ENCODE measurements around the gene NRP2.
A peak's percentile ranks its signal among the peaks of the same experiment; 100 is the strongest.

Gene NRP2

DNA sequence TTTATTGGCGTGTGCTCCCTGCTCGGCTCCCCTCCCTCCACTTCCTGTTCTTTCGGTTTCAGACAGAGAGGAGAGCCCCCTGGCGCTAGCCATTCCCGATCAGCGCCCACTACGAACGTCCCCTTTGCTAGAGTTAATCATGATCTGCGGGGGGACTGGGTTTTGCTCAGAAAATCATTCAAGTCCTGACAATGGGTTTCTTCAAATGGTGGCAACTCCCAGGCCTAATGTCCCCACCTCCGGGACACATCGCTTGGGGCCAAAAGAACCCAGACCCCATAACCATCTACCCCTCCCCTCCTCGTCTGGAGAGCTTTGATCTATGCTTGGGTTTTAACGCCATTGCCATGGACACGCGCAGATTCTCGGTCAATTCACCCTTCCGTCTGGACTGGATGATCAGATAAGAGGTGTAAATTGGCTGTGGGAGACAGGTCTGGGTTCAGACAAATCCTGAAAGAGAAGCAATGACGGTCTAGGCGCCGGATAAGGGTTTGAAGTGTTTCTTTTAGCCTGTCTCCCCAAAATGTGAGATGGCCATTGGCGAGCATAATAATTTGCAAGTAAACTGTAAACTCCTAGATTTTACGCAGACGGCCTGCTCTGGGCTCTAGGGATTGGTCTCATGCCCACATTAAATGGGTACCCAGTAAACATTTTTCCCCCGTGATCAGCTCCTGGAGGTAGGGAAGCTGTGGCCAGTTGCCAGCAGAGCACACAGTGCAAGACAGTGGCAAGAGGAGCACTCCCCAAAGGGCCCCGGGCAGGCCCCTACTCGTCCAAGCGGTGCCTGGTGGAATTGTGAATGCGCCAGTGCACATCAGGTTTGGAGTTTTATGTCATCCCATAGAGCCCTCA is 4.7 kb downstream of the NRP2 start:
- H3K36me3 ChIP-seq, result no peaks in the 10 kb centered on the region
- H4K20me1 ChIP-seq, result peaks cover 0 to 75% (median 7%) of the 10 kb centered on the region in 11 experiments; a peak in 9 of 22 replicates
- peak overlapping the region; percentile 46 to 84 (median 61); a peak in 20 of 22 replicates for H3K9ac ChIP-seq
- peaks cover 57 to 72% (median 65%) of the 10 kb centered on the region in 11 experiments for H3K27me3 ChIP-seq
- H3K4me2 ChIP-seq, result peak overlapping the region; percentile 97 to 100 (median 98)
- no peaks in the 10 kb centered on the region for H3K9me3 ChIP-seq (replicated peaks in 1 of 11)
- peaks cover 32 to 60% (median 47%) of the 10 kb centered on the region in 10 experiments for H3K4me1 ChIP-seq
- TF ChIP-seq Cebpa-rat (IDR thresholded peaks at IDR 0.05), result no peak
- H3K4me3 ChIP-seq, result peak overlapping the region; percentile 62 to 73 (median 65)
- H3K27ac ChIP-seq, result peak overlapping the region in 1 of 11 experiments; percentile 32; a peak in 1 of 22 replicates

DNA sequence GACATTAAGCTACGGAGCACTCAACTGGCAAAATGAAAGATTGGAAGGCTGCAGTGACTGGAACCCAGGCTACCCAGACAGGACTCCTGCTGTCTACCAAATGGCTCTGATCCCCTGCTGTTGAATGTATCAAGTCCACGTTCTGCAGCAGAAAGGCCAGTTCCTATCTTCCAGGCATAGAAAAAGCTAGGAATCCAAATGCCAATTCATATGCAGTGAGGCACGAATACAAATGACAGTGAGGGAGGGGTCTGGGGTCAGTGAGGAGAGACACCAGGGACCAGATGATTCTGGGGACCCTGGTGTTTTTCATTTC is 5.3 kb downstream of the NRP2 start:
- peaks cover 0 to 81% (median 7%) of the 10 kb centered on the region in 11 experiments; a peak in 9 of 22 replicates for H4K20me1 ChIP-seq
- no peaks in the 10 kb centered on the region for H3K36me3 ChIP-seq
- H3K4me2 ChIP-seq, result peak overlapping the region in 4 of 11 experiments; percentile 98 to 99 (median 98); a peak in 6 of 22 replicates
- peaks cover 57 to 66% (median 60%) of the 10 kb centered on the region in 11 experiments for H3K27me3 ChIP-seq
- no peak overlapping the region for H3K4me3 ChIP-seq
- H3K27ac ChIP-seq, result no peak overlapping the region
- H3K9ac ChIP-seq, result no peak overlapping the region
- no peak for TF ChIP-seq Cebpa-rat (IDR thresholded peaks at IDR 0.05)
- no peaks in the 10 kb centered on the region for H3K9me3 ChIP-seq (replicated peaks in 1 of 11)
- peaks cover 32 to 59% (median 45%) of the 10 kb centered on the region in 10 experiments for H3K4me1 ChIP-seq

DNA sequence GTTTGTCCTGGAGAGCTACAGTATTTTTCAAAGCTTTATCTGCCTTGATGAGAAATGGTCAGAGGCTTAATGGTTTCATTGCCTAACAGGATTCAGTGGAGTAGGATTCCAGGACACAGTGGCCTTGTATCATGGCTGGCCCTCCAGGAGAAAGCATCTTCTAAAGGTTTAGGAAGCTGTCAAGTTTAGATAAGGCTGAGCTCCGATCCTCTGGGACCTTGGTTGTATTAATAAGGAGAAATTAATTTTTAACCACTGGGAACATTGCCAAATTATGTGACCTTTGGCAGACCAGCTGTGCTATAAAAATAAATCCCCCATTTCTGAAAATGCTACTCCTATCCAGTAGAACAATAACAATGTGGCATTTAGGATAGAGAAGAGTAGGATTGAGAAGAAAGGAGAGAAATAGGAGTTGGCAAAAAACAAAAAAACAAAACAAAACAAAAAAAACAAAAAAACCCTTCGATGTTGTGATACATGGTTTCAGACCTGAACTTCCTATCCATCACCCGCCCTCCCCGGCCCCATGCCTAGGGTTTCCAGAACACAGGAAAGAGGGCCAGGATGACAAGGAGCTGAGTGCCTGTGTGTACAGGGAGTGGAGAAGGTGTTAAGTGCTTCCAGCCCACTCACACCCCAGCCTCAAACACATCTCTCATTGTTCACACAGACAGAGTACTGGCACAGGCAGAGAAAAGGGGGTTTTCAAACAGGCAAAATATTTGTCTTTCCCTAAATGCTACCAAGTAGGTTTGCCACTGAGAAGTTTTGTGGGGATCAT is 6.3 kb downstream of the NRP2 start:
- no peak for TF ChIP-seq Cebpa-rat (IDR thresholded peaks at IDR 0.05)
- no peaks in the 10 kb centered on the region for H3K9me3 ChIP-seq (replicated peaks in 1 of 11)
- peak overlapping the region in 3 of 11 experiments; percentile 11 to 24 (median 18); a peak in 3 of 22 replicates for H3K4me2 ChIP-seq
- H3K27me3 ChIP-seq, result peaks cover 48 to 56% (median 50%) of the 10 kb centered on the region in 11 experiments
- no peaks in the 10 kb centered on the region for H3K36me3 ChIP-seq
- H3K4me1 ChIP-seq, result peaks cover 32 to 49% (median 36%) of the 10 kb centered on the region in 10 experiments
- H3K9ac ChIP-seq, result no peak overlapping the region
- no peak overlapping the region for H3K27ac ChIP-seq
- H4K20me1 ChIP-seq, result peaks cover 0 to 78% (median 7%) of the 10 kb centered on the region in 11 experiments; a peak in 9 of 22 replicates
- no peak overlapping the region for H3K4me3 ChIP-seq

DNA sequence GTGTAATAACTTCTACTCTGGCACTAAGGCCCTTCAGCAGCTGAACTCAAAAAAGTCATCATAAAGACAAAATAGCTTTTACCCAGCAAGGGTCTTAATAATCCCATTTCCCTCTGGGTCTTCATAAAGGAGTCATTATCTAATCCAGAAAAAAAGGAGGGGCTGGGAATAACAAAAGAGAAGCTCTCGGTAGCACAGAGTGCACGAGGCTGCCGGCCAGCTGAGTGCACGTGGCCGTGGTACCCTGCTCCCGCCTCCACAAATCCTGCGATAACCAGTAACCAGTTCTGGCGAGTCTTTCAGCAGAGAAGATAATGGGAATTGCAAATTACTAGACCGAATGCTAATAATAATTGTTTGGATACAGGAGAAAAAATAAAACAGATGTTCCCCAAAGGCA is 7.5 kb downstream of the NRP2 start:
- H3K36me3 ChIP-seq, result no peaks in the 10 kb centered on the region
- H3K9me3 ChIP-seq (replicated peaks in 1 of 11), result no peaks in the 10 kb centered on the region
- TF ChIP-seq Cebpa-rat (IDR thresholded peaks at IDR 0.05), result no peak
- no peak overlapping the region for H3K27ac ChIP-seq
- H3K27me3 ChIP-seq, result peaks cover 36 to 44% (median 38%) of the 10 kb centered on the region in 11 experiments
- H3K4me2 ChIP-seq, result no peak overlapping the region
- H3K4me1 ChIP-seq, result peaks cover 20 to 37% (median 27%) of the 10 kb centered on the region in 10 experiments
- peaks cover 0 to 66% (median 0%) of the 10 kb centered on the region in 11 experiments; a peak in 5 of 22 replicates for H4K20me1 ChIP-seq
- H3K9ac ChIP-seq, result no peak overlapping the region
- H3K4me3 ChIP-seq, result no peak overlapping the region

DNA sequence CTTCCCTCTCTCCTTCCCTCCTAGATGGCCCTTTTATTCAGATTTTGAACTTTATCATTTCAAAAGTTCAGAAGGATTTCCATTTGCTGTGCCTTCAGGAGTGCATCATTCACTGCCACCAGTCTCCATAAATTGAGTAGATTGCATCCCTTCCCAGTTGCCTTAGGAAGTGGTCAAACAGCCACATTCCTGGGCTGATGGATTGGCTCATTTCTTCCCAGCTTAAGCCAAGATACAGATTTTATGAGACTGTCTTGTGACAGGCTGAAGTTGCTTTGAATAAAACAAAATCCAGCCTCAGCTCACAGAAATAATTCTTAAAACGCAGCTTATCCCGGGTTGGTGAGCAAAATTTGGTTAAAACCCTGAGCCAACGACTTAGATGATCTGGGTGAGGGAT is 9.8 kb downstream of the NRP2 start:
- Histone ChIP-seq H3K9ac (no peak overlapping the region), H3K4me1 (peaks cover 2 to 39% (median 8%) of the 10 kb centered on the region in 10 experiments; a peak in 13 of 20 replicates), H3K27ac (no peak overlapping the region), H3K4me3 (no peak overlapping the region), H3K36me3 (no peaks in the 10 kb centered on the region), H3K27me3 (peaks cover 13 to 21% (median 15%) of the 10 kb centered on the region in 11 experiments), H3K4me2 (0 out of 22 replicates have a peak overlapping the region, but pooled peaks of 1 of the 11 experiments have one; percentile 8), H4K20me1 (peaks cover 0 to 52% (median 0%) of the 10 kb centered on the region in 11 experiments; a peak in 3 of 22 replicates), H3K9me3 (replicated peaks in 1 of 11) (no peaks in the 10 kb centered on the region)
- TF ChIP-seq Cebpa-rat (IDR thresholded peaks at IDR 0.05), result no peak

DNA sequence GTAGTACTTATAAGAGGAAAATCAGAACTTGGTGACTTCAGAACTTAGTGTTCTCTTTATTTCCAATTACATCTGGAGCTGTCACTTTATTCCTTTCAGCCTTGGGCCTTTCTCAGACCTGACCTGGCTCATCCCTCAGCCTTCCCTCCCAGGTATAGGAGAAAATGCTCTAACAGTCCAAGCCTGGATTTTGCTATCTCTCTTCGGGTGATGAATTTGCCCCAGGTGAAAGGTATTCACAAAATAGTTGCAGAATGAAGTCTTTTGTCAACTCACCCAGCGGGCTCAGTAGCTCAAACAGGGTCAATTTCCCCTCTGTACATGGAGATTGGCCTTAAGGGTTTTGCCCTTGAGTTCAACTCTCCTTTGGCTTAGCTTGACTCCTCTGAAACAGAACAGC is 12.0 kb downstream of the NRP2 start:
- Histone ChIP-seq H3K9ac (no peak overlapping the region), H3K4me2 (peak overlapping the region in 1 of 11 experiments; percentile 39; a peak in 1 of 22 replicates), H3K4me3 (no peak overlapping the region), H3K9me3 (replicated peaks in 1 of 11) (no peaks in the 10 kb centered on the region), H3K4me1 (peaks cover 0 to 51% (median 5%) of the 10 kb centered on the region in 10 experiments; a peak in 17 of 20 replicates), H3K27me3 (no peaks in the 10 kb centered on the region; a peak in 1 of 22 replicates), H4K20me1 (peaks cover 0 to 30% (median 0%) of the 10 kb centered on the region in 11 experiments; a peak in 2 of 22 replicates), H3K27ac (no peak overlapping the region), H3K36me3 (peaks cover 0 to 8% (median 0%) of the 10 kb centered on the region in 11 experiments; a peak in 1 of 22 replicates)
- no peak for TF ChIP-seq Cebpa-rat (IDR thresholded peaks at IDR 0.05)

DNA sequence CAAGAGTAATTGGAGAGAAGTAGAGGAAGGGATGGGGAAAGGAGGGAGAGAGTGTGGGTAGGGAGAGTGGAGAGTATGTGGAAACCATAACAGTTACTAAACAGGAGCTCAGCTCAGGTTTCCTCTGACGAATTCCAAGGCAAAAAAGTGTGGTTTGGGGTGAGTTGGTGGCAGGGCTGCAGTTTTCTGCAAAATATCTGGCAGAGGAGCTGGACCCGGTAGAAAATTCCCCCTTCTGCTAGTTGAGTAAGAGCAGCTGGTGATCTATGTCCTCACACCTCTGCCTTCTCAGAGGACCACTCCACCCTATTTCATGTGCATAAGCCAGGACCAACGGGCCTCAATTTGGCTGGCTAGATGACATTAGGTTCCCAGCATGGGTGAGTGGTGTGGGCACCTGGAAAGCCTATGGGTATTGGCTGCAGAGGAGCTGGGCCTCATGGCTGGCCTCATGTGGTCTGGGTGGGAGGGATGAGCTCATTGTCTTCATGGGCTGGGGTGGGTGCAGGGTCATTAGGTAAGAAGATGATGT is 13.2 kb downstream of the NRP2 start:
- Histone ChIP-seq H3K27me3 (no peaks in the 10 kb centered on the region), H3K4me1 (peaks cover 12 to 63% (median 18%) of the 10 kb centered on the region in 10 experiments), H3K27ac (no peak overlapping the region), H4K20me1 (peaks cover 0 to 20% (median 0%) of the 10 kb centered on the region in 11 experiments; a peak in 2 of 22 replicates), H3K4me2 (peak overlapping the region in 3 of 11 experiments; percentile 1 to 66 (median 61); a peak in 5 of 22 replicates), H3K9me3 (replicated peaks in 1 of 11) (no peaks in the 10 kb centered on the region), H3K36me3 (peaks cover 0 to 8% (median 0%) of the 10 kb centered on the region in 11 experiments; a peak in 1 of 22 replicates), H3K9ac (no peak overlapping the region), H3K4me3 (no peak overlapping the region)
- no peak for TF ChIP-seq Cebpa-rat (IDR thresholded peaks at IDR 0.05)

DNA sequence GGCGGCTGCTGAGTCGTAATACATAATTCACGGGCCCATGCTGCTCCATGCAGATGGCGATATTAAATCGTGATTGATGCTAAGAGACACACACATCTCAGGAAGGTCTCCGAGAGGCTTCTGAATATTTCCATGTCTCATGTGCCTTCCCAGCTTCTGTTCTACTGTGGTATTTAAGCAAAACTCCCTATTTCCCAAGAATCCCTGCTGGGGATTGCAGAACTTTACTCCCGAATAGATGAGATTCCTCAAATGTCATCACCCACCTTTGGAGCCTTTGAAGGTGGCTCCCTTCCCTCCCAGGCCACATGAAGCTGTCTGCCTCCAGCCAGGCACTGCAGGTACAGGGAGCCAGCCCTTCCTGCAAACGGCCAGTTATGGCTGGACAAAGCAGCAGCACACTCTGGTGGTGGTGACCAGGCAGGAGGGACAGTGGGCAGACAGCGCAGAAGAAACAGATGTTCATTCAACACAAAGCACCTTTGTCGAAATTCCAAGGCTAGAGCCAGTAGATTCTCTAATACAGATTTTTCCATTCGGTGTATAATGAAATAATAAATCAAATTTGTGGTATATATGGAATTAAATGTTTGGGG is 14.1 kb downstream of the NRP2 start:
- H3K36me3 ChIP-seq, result peaks cover 0 to 8% (median 0%) of the 10 kb centered on the region in 11 experiments; a peak in 1 of 22 replicates
- H3K27me3 ChIP-seq, result no peaks in the 10 kb centered on the region
- peaks cover 16 to 72% (median 25%) of the 10 kb centered on the region in 10 experiments for H3K4me1 ChIP-seq
- no peak overlapping the region for H3K27ac ChIP-seq
- no peaks in the 10 kb centered on the region for H3K9me3 ChIP-seq (replicated peaks in 1 of 11)
- H3K9ac ChIP-seq, result no peak overlapping the region
- no peak overlapping the region for H3K4me3 ChIP-seq
- peaks cover 0 to 11% (median 0%) of the 10 kb centered on the region in 11 experiments; a peak in 2 of 22 replicates for H4K20me1 ChIP-seq
- TF ChIP-seq Cebpa-rat (IDR thresholded peaks at IDR 0.05), result no peak
- peak overlapping the region in 2 of 11 experiments; percentile 61 to 66; a peak in 2 of 22 replicates for H3K4me2 ChIP-seq

All from BLaER1 treated with 17β-estradiol and CSF1 and Interleukin-3, amounts not matched to agents 10 nM and 100 nM (cell line).